Breast epithelium (tissue), 3 donors: Measurements from ENCODE around the gene PUSL1.

ENCODE experiments used
- CTCF ChIP-seq, 3 donors: fragments of 450-650 bp; IDR thresholded peaks; one replicate each; pipeline ENCODE4 v1.5.1; 2016 to 2017; ENCODE audit warnings: antibody characterized with exemption in 3 of 3, mild to moderate bottlenecking in 3 of 3, moderate library complexity in 3 of 3
- POLR2A ChIP-seq: fragments of 450-650 bp; IDR thresholded peaks from one replicate; pipeline ENCODE4 v1.6.1; 2016; ENCODE audit warnings: antibody characterized with exemption, mild to moderate bottlenecking, moderate library complexity
- POLR2AphosphoS5 ChIP-seq, 3 donors: sonication (generic); formaldehyde crosslinking; IDR thresholded peaks; one replicate each; pipeline ENCODE4 v1.6.1; 2017; ENCODE audit warnings: antibody characterized with exemption in 3 of 3

GRCh38 chr1:1356166-1356795, 47.9 kb downstream of the PUSL1 start:
- TF ChIP-seq POLR2A (no peak), CTCF (IDR thresholded peaks at IDR 0.05) (no peak), POLR2AphosphoS5 (IDR thresholded peaks at IDR 0.05) (no peak)
